DMS 273 (cell line): ENCODE measurements around the gene STARD3NL.
"Not testable (repeated sequence)": the region's sequence is repeated elsewhere in the genome, so short reads cannot be mapped to it uniquely, and the experiment has no call there.

ENCODE experiments used
- DNase-seq: peaks from one replicate; lab custom pipeline; 2025; ENCODE audit not compliant: unreplicated experiment; lab: John Stamatoyannopoulos, UW

Gene STARD3NL

DNA sequence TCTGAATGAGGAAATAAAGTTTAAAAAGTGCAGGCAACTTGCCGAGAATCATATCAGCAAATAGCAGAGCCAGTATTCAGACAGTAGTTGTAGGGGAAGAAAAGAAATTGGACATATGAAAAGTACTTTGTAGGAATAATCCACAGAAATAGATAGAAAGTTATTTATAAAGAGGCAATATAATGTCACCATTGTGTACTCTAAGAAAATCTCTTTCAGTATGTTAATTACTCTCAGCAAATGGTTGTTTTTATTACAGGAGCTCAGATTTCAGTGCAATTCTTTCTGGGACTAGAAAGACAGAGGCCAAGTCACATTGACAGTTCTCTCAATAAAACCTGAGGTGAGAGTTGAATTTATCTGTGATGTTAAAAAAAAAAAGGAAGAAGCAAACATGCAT lies 85.2 kb downstream of the STARD3NL start:
- not testable (repeated sequence) for DNase-seq

DNA sequence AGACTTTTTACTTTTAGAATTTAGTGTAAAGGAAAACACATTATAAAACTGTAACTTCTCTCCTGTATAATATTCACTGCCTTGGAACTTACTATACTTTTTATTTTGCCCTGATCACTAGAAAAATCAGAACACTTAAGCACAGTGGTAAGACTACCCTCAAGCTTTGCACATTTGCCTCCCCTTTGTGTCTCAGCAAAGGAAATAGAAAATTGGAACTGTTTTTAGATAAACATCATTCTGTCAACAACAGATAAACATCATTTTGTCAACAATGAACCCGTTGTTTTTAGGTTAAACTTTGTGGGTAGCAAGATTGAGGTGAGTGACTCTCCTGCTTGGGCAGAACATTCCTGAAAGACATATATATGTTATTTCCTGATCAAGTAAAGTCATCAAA lies 86.6 kb downstream of the STARD3NL start:
- not testable (repeated sequence) for DNase-seq

DNA sequence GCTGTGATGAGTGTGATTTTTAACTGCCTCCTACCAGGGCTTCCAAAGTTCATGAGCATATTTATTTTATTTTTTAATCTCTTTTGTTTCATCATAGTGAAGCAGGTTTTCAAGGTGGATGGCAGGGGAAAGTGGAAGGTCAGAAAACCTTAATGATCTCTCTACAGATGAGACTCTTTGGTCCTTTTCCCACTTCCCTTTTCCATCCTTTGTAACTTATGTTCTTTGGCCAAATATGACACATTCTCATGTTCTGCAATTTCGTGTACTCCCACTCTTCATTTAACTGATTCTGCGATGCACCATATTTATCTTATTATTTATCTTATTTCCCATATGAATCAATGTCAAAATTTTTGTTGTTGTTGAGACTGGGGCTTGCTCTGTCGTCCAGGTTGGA lies 87.9 kb downstream of the STARD3NL start:
- DNase-seq = not testable (repeated sequence)

DNA sequence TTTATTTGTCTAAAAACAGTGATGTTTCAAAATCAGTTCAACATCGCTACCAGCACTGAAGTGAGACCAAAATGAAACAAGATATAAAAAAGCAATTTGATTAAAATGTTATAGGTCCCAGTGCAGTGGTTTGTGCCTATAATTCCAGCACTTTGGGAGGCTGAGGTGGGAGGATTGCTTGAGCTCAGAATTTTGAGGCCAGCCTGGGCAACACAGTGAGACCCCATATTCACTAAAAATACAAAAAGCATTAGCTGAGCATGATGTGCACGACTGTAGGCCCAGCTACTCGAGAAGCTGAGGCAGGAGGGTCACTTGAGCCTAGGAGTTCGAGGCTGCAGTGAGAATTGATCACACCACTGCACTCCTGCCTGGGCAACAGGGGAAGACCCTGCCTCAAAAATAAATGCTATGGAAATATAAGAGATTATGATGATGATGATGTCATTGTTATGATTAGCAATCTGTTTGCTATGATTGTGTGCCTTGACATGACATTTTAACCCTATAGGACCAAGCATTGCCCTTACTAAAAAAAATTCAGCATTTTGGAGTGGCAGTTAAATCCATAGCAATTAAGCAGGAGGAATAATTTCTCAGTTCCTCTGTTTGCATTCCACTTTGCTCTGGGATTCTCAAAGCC lies 91.8 kb downstream of the STARD3NL start:
- not testable (repeated sequence) for DNase-seq

DNA sequence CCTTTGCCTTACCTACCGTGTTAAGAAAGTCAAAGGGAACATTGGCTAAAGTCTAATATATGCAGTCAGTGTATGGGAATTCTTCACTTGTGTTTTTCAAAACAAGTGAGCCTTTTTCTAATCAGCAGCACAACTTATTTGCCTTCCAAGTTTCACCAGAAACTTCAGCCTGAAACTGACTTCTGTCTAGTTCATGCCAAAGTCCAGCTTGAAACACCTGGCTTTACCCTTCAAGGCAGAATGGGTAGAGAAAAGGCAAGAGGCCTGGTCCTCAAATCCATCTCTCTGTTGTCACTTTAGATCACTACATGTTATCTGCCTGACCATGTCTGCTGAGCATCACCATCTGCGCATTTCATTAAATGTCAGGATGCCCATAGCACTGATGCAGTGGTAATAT lies 92.4 kb downstream of the STARD3NL start:
- DNase-seq = not testable (repeated sequence)

DNA sequence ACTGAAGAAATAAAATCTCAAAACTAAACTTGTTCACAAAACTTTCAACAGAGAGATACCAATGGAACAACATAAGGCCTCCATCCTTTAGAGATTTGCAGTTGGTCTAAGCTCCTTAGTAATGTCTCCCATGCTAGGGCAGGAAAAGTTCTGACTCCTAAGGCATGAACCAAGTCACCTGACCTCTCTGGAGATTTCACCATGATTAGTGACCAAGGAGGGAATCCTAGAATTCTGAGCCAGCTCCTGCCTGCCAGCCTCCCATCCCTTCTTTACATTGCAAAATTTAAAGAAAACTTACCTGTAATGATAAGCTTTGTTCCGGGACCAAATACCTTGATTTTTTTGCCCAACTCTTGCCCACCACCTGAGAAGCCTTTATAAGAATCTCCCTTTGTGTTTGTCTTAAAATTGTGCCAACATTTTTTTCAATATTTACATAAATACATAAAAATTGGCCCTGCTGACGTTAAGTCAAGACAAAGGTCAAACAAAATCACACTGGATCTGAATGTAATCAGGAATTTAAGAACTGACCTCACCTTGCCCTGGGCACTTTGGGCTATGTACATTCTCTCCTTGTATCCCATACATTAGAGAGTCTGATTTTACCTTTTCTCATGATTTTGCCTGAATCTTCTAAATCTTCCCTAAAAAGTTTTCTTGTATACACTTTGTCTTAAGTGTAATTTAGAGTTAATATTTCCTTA lies 95.4 kb downstream of the STARD3NL start, which contains the start of gene TARP:
Gene TARP, minus strand, starts transcription at position 351 of the 710 bp plus-strand sequence.
- no peak for DNase-seq

DNA sequence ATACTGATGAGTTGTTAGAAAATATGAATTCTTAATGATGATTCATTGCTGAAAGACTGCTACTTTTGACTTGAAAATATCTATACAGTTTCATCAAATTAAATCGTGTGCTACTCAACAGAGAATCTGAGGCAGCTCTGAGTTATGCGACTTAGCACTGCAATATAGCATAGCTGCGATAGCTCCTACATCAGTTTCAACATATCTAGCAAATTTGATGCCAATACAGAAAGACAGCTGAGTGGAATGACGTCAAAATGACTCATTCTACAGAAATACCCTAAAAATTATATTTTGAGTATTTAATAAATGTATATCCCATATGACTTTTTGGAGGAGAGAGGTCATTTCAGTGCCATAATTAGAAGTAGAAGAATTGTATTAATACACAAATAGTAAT lies 96.4 kb downstream of the STARD3NL start:
- DNase-seq = no peak

DNA sequence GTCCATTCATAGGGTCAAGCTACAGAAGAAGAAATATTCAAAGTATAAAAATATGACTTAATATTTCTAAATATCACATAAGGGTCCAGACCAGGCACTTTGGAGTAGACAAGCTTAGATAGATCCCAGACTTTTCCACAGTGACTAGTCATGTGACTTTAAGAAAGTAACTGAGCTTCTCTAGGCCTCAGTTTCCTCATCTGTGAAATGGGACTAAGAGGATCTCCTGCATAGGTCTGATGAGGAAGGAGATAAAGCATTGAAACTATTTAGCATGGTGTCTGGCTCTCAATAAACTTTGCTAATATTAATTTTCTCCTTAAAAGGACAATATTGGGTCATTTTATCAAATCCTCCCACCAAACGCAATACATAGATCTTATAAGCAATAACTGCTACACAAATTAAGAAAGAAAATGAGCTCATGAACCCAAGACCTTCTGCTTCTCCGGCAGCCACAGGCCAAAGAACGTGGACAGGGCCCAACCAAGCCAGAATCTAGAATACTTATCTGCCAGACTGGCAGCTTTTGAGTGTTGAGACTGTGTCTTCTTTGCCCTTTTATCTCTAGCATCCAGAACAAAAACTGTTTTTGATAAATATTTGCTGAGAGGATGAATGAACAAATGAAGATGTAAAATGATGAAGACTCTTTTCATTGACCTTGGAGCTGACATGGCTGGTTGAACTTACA lies 97.0 kb downstream of the STARD3NL start:
- DNase-seq = no peak

DNA sequence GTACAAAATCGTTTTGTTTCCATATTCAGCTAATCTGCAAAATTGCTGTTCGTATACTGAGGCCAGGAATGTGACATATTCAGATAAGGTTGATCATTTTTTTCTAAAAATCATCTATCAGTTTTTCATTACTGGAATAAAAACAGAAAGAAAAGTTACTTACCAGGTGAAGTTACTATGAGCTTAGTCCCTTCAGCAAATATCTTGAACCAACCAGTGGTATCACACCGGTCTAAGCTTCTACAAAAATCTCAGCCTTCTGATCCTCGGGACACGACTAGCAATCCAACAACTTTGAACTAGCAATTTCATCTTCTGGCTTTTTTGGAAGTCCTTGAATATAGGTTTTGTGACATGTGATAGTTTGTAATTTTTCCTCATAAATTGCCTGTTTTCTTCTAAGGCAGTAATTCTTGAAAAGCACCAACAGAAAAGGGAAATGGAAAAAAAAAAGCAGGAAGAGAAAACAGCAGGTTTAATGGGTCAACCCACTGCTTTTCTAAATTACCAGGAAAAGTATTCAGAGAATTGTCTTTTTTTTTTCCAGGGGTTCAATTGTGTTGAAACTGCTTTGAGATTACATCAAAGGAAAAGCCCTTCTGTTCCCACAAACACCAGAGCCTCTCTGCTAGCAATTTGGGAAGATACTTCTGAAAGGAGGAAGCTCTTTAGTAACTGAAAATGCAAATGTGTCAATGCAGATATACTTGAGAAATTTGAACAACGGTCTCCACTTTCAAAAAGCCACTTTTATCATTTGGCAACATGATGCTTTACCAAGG lies 98.2 kb downstream of the STARD3NL start:
- DNase-seq = no peak

DNA sequence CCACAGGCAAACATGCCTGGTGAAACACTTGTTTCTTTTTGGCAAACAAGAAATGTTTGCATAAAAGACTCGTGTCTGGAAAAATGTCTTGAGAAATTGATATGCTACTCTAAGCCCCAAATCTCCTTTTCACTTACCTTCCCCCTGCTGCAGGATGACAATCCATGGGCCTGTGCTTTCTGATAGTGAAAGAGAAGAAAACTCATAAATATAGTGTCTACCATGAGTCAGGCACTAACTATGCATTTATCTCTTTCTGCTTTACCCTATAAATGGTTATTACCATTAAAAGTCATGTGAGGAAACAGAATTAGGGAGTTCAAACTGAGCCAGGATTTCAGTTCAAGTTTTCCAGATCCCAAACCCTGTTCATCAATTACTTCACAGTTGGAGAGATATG lies 102.0 kb downstream of the STARD3NL start:
- DNase-seq = no peak
